SK-N-SH (cell line): ENCODE measurements around the gene KDM1A. TPM values are rescaled to one million over a fixed set of nuclear protein-coding genes. Genes with fewer than 3 reads are reported as not detected.
A peak's percentile ranks its signal among the peaks of the same experiment; 100 is the strongest.

Experiments used
- CTCF ChIA-PET: fragments of 300-600, 350-600 bp; formaldehyde crosslinking; extraction: SDS; loops from one replicate; lab custom pipeline; 2021; lab: Yijun Ruan, JAX
- POLR2A ChIA-PET: fragments of 350-600 bp; sonication (Branson Sonifier 250); formaldehyde crosslinking; extraction: SDS; loops from one replicate; lab custom pipeline; 2020; ENCODE audit warnings: antibody characterized with exemption, inconsistent platforms; lab: Yijun Ruan, JAX
- DNase-seq: peaks from one replicate; pipeline ENCODE4 v3.0.0; 2012
- H2AFZ ChIP-seq: fragments of 200-600 bp; sonication (generic); 2 replicates; pipeline ENCODE4 v1.8.1; 2016; ENCODE audit warnings: antibody characterized with exemption, mild to moderate bottlenecking, low read depth
- H3F3A ChIP-seq: fragments of 200-600 bp; sonication (generic); replicated peaks from 2 replicates; pipeline ENCODE3; 2016; ENCODE audit warnings: antibody characterized with exemption, mild to moderate bottlenecking; ENCODE audit not compliant: insufficient read depth
- H3K27ac ChIP-seq, 2 experiments: fragments of 200-500 bp in 1 of 2; fragments of 200-600 bp in 1 of 2; sonication (Bioruptor generic) in 1 of 2; sonication (generic), shearing (Covaris generic) in 1 of 2; 2 replicates each; pipeline versions ENCODE4 v1.5.1 to v1.6.1; 2014 to 2016; ENCODE audit warnings: low read depth in 2 of 2, inconsistent platforms in 1 of 2, low read length in 1 of 2, mild to moderate bottlenecking in 1 of 2, mixed read lengths in 1 of 2
- H3K27me3 ChIP-seq: fragments of 200-600 bp; sonication (generic), shearing (Covaris generic); 2 replicates; pipeline ENCODE4 v1.6.1; 2016; ENCODE audit warnings: mixed run types; ENCODE audit not compliant: insufficient read depth
- H3K36me3 ChIP-seq, 2 experiments: fragments of 200-500 bp in 1 of 2; fragments of 200-600 bp in 1 of 2; sonication (Bioruptor generic) in 1 of 2; sonication (generic) in 1 of 2; replicated peaks in 1 of 2; 2 replicates each; pipeline versions ENCODE3 to v1.5.1; 2014 to 2016; ENCODE audit warnings: low read length in 1 of 2, mild to moderate bottlenecking in 1 of 2; ENCODE audit not compliant: insufficient read depth in 2 of 2, control insufficient read depth in 1 of 2
- H3K4me1 ChIP-seq, 2 experiments: fragments of 200-500 bp in 1 of 2; fragments of 200-600 bp in 1 of 2; sonication (Bioruptor generic) in 1 of 2; sonication (generic), shearing (Covaris generic) in 1 of 2; 2 replicates each; pipeline versions ENCODE4 v1.5.1 to v1.6.1; 2014 to 2016; ENCODE audit warnings: low read depth in 1 of 2, low read length in 1 of 2, mixed run types in 1 of 2; ENCODE audit not compliant: insufficient read depth in 2 of 2, control insufficient read depth in 1 of 2
- H3K4me2 ChIP-seq: fragments of 200-600 bp; sonication (generic), shearing (Covaris generic); 2 replicates; pipeline ENCODE4 v1.6.1; 2017; ENCODE audit warnings: mixed run types
- H3K4me3 ChIP-seq, 2 experiments: fragments of 200-500 bp in 1 of 2; fragments of 200-600 bp in 1 of 2; sonication (Bioruptor generic) in 1 of 2; sonication (generic), shearing (Covaris generic) in 1 of 2; 2 replicates each; pipeline versions ENCODE4 v1.5.1 to v1.8.1; 2014 to 2016; ENCODE audit warnings: low read depth in 2 of 2, inconsistent platforms in 1 of 2, low read length in 1 of 2, mild to moderate bottlenecking in 1 of 2, mixed read lengths in 1 of 2, moderate library complexity in 1 of 2
- H3K79me2 ChIP-seq: fragments of 200-600 bp; sonication (generic); 2 replicates; pipeline ENCODE4 v1.8.1; 2017; ENCODE audit warnings: mild to moderate bottlenecking; ENCODE audit not compliant: insufficient read depth
- H3K9ac ChIP-seq: fragments of 200-600 bp; sonication (generic); 2 replicates; pipeline ENCODE4 v1.6.1; 2017; ENCODE audit warnings: mixed run types
- H3K9me2 ChIP-seq: fragments of 200-600 bp; sonication (generic); 2 replicates; pipeline ENCODE4 v1.6.1; 2017; ENCODE audit warnings: mixed run types
- H3K9me3 ChIP-seq: fragments of 200-600 bp; sonication (generic); 2 replicates; pipeline ENCODE4 v1.6.1; 2017; ENCODE audit warnings: mixed run types, mild to moderate bottlenecking, moderate library complexity
- H4K20me1 ChIP-seq: fragments of 200-600 bp; sonication (generic); 2 replicates; pipeline ENCODE4 v1.6.1; 2017; ENCODE audit warnings: mild to moderate bottlenecking, mixed run types; ENCODE audit not compliant: insufficient read depth
- ELF1 ChIP-seq: IDR thresholded peaks from 2 replicates; pipeline ENCODE4 v1.4.0; 2012
- EP300 ChIP-seq, 2 experiments: IDR thresholded peaks; 2 replicates each; pipeline versions ENCODE4 v1.4.0 to v1.6.1; 2012; ENCODE audit warnings: borderline replicate concordance in 1 of 2, low read depth in 1 of 2, low read length in 1 of 2
- FOXJ3 ChIP-seq: sonication (generic); formaldehyde crosslinking; IDR thresholded peaks from 2 replicates; pipeline ENCODE4 v1.5.1; 2020; ENCODE audit warnings: mild to moderate bottlenecking, missing genetic modification reagents
- GABPA ChIP-seq: IDR thresholded peaks from 2 replicates; pipeline ENCODE4 v1.4.0; 2012; ENCODE audit warnings: low read depth, mild to moderate bottlenecking
- GATA2 ChIP-seq: sonication (generic); formaldehyde crosslinking; IDR thresholded peaks from 2 replicates; pipeline ENCODE4 v1.5.0; 2020; ENCODE audit warnings: mild to moderate bottlenecking, missing genetic modification reagents
- MEF2A ChIP-seq: IDR thresholded peaks from 2 replicates; pipeline ENCODE4 v1.4.0; 2012; ENCODE audit warnings: low read depth, borderline replicate concordance
- MXI1 ChIP-seq: IDR thresholded peaks from 2 replicates; pipeline ENCODE4 v1.6.1; 2012; ENCODE audit warnings: mild to moderate bottlenecking, low read depth, low read length, improper control_type of control experiment
- NFIC ChIP-seq: IDR thresholded peaks from 2 replicates; pipeline ENCODE4 v1.4.0; 2012; ENCODE audit warnings: borderline replicate concordance
- NRF1 ChIP-seq: IDR thresholded peaks from 2 replicates; pipeline ENCODE4 v1.6.1; 2012; ENCODE audit warnings: low read depth, mild to moderate bottlenecking, low read length
- POLR2AphosphoS5 ChIP-seq: IDR thresholded peaks from 2 replicates; pipeline ENCODE4 v1.6.1; 2012; ENCODE audit warnings: low read depth, low read length
- RAD21 ChIP-seq: IDR thresholded peaks from 2 replicates; pipeline ENCODE4 v1.6.1; 2012; ENCODE audit warnings: mild to moderate bottlenecking, low read length
- RCOR1 ChIP-seq: fragments of 150-350 bp; IDR thresholded peaks from 2 replicates; pipeline ENCODE4 v1.6.1; 2017; ENCODE audit warnings: antibody characterized with exemption, low read length
- SIN3A ChIP-seq: IDR thresholded peaks from 2 replicates; pipeline ENCODE4 v1.6.1; 2012; ENCODE audit warnings: low read depth, mild to moderate bottlenecking, low read length, moderate library complexity, borderline replicate concordance
- SMC3 ChIP-seq: IDR thresholded peaks from 2 replicates; pipeline ENCODE4 v1.6.1; 2012; ENCODE audit warnings: low read depth, low read length, improper control_type of control experiment
- TAF1 ChIP-seq: IDR thresholded peaks from 2 replicates; pipeline ENCODE4 v1.6.1; 2012; ENCODE audit warnings: low read depth, mild to moderate bottlenecking, low read length, moderate library complexity, borderline replicate concordance
- TCF12 ChIP-seq: IDR thresholded peaks from 2 replicates; pipeline ENCODE4 v1.4.0; 2012
- TEAD4 ChIP-seq: IDR thresholded peaks from 2 replicates; pipeline ENCODE4 v1.4.0; 2012; ENCODE audit warnings: mild to moderate bottlenecking, borderline replicate concordance; ENCODE audit not compliant: insufficient read depth
- YY1 ChIP-seq: IDR thresholded peaks from 2 replicates; pipeline ENCODE4 v1.4.0; 2012; ENCODE audit warnings: low read depth, mild to moderate bottlenecking
- WGBS: methylation state at CpG from one replicate; pipeline ENCODE4 v1.1.6; 2017; ENCODE audit warnings: low lambda C conversion rate; 5-methylcytosine and 5-hydroxymethylcytosine counted together
- polyA plus RNA-seq, 3 experiments: library from polyadenylated mRNA; depleted of rRNA; stranded (reverse); fragments of >200 nt; gene quantifications; 2 replicates each; pipeline ENCODE4 v1.2.3, GENCODE V29; 2012
- TF ChIP-seq, protein P1 (sequence below): IDR thresholded peaks from 2 replicates; pipeline ENCODE4 v1.4.0; 2012; ENCODE audit warnings: low read depth, borderline replicate concordance
- TF ChIP-seq, protein P2 (sequence below): IDR thresholded peaks from 2 replicates; pipeline ENCODE4 v1.4.0; 2012; ENCODE audit warnings: low read depth, borderline replicate concordance
- TF ChIP-seq, protein P3 (sequence below): fragments of 150-350 bp; IDR thresholded peaks from 2 replicates; pipeline ENCODE4 v1.6.1; 2017; ENCODE audit warnings: antibody characterized with exemption, low read length, low read depth, borderline replicate concordance

Gene KDM1A
- polyA plus RNA-seq, 1 of the 3 experiments (the other 2 are of a cell fraction), result 71.0 TPM

DNA sequence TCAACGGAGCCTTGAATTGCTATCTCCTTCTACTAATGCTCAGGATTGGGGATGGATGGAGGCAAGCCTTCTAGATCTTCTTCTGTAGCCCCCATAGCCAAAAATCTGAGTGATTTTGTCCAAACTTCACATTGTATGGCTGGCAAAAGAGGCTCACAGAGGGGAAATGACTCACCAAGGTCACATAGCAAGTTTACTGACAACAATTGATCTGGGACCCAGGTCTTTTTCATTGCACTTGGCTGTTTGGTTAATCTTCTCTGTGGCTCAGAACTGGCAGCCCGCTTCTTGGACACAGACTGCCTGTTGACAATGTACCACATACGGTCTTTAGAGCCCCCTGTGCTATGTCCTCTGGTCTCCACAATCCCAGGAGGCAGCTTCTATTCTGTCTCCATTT lies 43.6 kb upstream of the KDM1A start:
- Histone ChIP-seq H3K4me1 (peaks cover 7 to 13% of the 10 kb centered on the region in 2 experiments; a peak in 2 of 4 replicates), H3K9me2 (no peaks in the 10 kb centered on the region), H3K79me2 (no peaks in the 10 kb centered on the region), H4K20me1 (no peaks in the 10 kb centered on the region)
- no peak for DNase-seq
- POLR2A ChIA-PET, result no interaction called here
- TF ChIP-seq RAD21 (no peak), ELF1 (no peak), NFIC (no peak), MXI1 (no peak), EP300 (IDR thresholded peaks at IDR 0.05; ENCODE audit: borderline replicate concordance in 1 of 2, low read depth in 1 of 2, low read length in 1 of 2) (no peak), SMC3 (no peak), POLR2AphosphoS5 (no peak), SIN3A (no peak), YY1 (no peak), GABPA (no peak), RCOR1 (no peak), MEF2A (no peak)
- TF ChIP-seq, all 33 proteins: peak for 0
- Histone ChIP-seq H3K9ac (no peak overlapping the region), H3K4me2 (peak overlapping the region; percentile 63), H2AFZ (peak overlapping the region; percentile 89), H3K9me3 (no peaks in the 10 kb centered on the region), H3K36me3 (no peaks in the 10 kb centered on the region), H3F3A (peaks cover 3% of the 10 kb centered on the region), H3K27ac (no peak overlapping the region), H3K27me3 (no peaks in the 10 kb centered on the region), H3K4me3 (no peak overlapping the region)
- CTCF ChIA-PET, result interaction anchor here (1.0 to 11.2 kb wide), 6 partner anchors 12 to 521 kb away, joined by 3 to 159 read pairs (median 4); no protein-coding TSS in a partner anchor
- WGBS, result 72% methylated on average over 3 of the region's 3 CpGs

DNA sequence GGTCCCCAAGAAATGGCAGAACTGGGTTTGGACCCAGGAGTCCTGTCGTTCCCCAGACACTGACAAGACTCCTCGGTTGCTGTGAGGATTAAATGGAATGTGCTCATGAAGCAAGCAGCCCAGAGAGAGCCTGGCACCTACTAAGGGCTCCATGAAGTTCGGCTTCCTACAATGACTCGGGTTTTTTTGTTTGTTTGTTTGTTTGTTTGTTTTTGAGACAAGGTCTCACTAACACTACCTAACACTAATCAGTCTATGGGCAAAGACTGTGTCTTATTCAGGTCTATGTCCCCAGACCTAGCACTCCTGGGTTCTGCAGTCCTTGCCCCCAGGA lies 43.2 kb upstream of the KDM1A start:
- no peaks in the 10 kb centered on the region for H4K20me1 ChIP-seq
- no peaks in the 10 kb centered on the region for H3K9me2 ChIP-seq
- CTCF ChIA-PET, result interaction anchor here (1.0 to 11.2 kb wide), 14 partner anchors 8 to 564 kb away, joined by 3 to 159 read pairs (median 4); no protein-coding TSS in a partner anchor
- no peak overlapping the region for H3K4me3 ChIP-seq
- H2AFZ ChIP-seq, result peak overlapping the region; percentile 89
- TF ChIP-seq NRF1 (no peak), SMC3 (no peak), FOXJ3 (CRISPR knock-in tag) (no peak), GATA2 (no peak), TCF12 (no peak), RCOR1 (no peak), TEAD4 (no peak), TAF1 (no peak), ELF1 (no peak)
- TF ChIP-seq, protein P1, sequence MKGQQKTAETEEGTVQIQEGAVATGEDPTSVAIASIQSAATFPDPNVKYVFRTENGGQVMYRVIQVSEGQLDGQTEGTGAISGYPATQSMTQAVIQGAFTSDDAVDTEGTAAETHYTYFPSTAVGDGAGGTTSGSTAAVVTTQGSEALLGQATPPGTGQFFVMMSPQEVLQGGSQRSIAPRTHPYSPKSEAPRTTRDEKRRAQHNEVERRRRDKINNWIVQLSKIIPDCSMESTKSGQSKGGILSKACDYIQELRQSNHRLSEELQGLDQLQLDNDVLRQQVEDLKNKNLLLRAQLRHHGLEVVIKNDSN, result no peak
- TF ChIP-seq, protein P2, sequence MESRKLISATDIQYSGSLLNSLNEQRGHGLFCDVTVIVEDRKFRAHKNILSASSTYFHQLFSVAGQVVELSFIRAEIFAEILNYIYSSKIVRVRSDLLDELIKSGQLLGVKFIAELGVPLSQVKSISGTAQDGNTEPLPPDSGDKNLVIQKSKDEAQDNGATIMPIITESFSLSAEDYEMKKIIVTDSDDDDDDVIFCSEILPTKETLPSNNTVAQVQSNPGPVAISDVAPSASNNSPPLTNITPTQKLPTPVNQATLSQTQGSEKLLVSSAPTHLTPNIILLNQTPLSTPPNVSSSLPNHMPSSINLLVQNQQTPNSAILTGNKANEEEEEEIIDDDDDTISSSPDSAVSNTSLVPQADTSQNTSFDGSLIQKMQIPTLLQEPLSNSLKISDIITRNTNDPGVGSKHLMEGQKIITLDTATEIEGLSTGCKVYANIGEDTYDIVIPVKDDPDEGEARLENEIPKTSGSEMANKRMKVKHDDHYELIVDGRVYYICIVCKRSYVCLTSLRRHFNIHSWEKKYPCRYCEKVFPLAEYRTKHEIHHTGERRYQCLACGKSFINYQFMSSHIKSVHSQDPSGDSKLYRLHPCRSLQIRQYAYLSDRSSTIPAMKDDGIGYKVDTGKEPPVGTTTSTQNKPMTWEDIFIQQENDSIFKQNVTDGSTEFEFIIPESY, result no peak
- TF ChIP-seq, protein P3, sequence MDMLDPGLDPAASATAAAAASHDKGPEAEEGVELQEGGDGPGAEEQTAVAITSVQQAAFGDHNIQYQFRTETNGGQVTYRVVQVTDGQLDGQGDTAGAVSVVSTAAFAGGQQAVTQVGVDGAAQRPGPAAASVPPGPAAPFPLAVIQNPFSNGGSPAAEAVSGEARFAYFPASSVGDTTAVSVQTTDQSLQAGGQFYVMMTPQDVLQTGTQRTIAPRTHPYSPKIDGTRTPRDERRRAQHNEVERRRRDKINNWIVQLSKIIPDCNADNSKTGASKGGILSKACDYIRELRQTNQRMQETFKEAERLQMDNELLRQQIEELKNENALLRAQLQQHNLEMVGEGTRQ, result no peak
- TF ChIP-seq, all 33 proteins: peak for 0
- POLR2A ChIA-PET, result no interaction called here
- Histone ChIP-seq H3K9ac (no peak overlapping the region), H3K79me2 (no peaks in the 10 kb centered on the region), H3K4me1 (peaks cover 7 to 13% of the 10 kb centered on the region in 2 experiments; a peak in 2 of 4 replicates), H3K27ac (no peak overlapping the region), H3K4me2 (peak overlapping the region; percentile 63), H3K36me3 (no peaks in the 10 kb centered on the region), H3F3A (peaks cover 3% of the 10 kb centered on the region), H3K9me3 (no peaks in the 10 kb centered on the region), H3K27me3 (no peaks in the 10 kb centered on the region)
- WGBS, result 58% methylated on average over 4 of the region's 4 CpGs
- no peak for DNase-seq
